ENCODE results near the gene TMEM239.

DNA sequence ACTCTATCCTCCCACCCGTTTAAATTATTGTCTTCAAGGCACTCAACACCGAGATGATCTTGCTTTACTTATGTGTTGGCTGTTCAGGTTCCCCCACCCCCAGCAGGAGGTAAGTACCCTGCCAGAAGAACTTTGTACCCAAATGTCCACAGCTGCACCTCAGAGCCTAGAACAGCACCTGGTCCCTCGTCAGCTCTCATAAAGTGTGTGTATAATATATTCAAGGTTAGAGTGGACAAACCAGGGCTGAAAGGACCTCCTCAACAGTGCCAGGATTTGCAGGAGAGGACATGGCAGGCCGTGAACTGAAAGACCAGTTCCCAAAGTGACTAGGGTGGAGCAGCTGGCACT lies 9.8 kb upstream of the TMEM239 start:
- no peak for TF ChIP-seq POLR2A (IDR thresholded peaks at IDR 0.05; ENCODE audit: low read depth, low read length)
- no peak for TF ChIP-seq TAF1 (IDR thresholded peaks at IDR 0.05; ENCODE audit: borderline replicate concordance, low read depth, low read length)
